Gastrocnemius medialis (tissue), 4 donors: Measurements from ENCODE around the gene EHMT2.

ENCODE experiments used
- CTCF ChIP-seq, 5 experiments: fragments of 450-650 bp in 3 of 5; fragments of 200-600 bp in 2 of 5; sonication (generic) in 2 of 5; IDR thresholded peaks in 4 of 5; conservative IDR thresholded peaks in 1 of 5; 1 replicate in 4 of 5; 2 replicates in 1 of 5; pipeline ENCODE4 v1.5.1; 2016 to 2019; ENCODE audit warnings: antibody characterized with exemption in 5 of 5, mild to moderate bottlenecking in 3 of 5, moderate library complexity in 3 of 5
- POLR2A ChIP-seq, 2 donors: fragments of 450-650 bp; IDR thresholded peaks; one replicate each; pipeline ENCODE4 v1.6.1; 2017; ENCODE audit warnings: antibody characterized with exemption in 2 of 2, mild to moderate bottlenecking in 2 of 2, moderate library complexity in 2 of 2

- TF ChIP-seq POLR2A (IDR thresholded peaks at IDR 0.05) (no peak), CTCF (IDR thresholded peaks at IDR 0.05 in 4 of 5, conservative IDR thresholded peaks at IDR 0.05 in 1 of 5) (no peak)
These were observed 19.3 kb downstream of the EHMT2 start for GRCh38 chr6:31878222-31878621.
